ENCODE measurements around the gene ECI2.
"Not testable (repeated sequence)": the region's sequence is repeated elsewhere in the genome, so short reads cannot be mapped to it uniquely, and the experiment has no call there.

DNA sequence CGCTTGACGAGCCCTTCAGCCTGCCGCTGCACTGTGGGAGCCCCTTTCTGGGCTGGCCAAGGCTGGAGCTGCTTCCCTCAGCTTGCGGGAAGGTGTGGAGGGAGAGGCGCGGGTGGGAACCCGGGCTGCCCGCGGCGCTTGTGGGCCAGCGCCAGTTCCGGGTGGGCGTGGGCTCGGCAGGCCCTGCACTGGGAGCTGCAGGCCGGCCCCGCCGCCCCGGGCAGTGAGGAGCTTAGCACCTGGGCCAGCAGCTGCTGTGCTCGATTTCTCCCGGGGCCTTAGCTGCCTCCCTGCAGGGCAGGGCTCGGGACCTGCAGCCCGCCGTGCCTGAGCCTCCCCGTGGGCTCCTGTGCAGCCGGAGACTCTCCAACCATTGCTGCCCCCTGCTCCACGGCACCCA lies 45.3 kb downstream of the ECI2 start:
- TF ChIP-seq, protein P1, sequence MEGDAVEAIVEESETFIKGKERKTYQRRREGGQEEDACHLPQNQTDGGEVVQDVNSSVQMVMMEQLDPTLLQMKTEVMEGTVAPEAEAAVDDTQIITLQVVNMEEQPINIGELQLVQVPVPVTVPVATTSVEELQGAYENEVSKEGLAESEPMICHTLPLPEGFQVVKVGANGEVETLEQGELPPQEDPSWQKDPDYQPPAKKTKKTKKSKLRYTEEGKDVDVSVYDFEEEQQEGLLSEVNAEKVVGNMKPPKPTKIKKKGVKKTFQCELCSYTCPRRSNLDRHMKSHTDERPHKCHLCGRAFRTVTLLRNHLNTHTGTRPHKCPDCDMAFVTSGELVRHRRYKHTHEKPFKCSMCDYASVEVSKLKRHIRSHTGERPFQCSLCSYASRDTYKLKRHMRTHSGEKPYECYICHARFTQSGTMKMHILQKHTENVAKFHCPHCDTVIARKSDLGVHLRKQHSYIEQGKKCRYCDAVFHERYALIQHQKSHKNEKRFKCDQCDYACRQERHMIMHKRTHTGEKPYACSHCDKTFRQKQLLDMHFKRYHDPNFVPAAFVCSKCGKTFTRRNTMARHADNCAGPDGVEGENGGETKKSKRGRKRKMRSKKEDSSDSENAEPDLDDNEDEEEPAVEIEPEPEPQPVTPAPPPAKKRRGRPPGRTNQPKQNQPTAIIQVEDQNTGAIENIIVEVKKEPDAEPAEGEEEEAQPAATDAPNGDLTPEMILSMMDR (IDR thresholded peaks at IDR 0.05): not testable (repeated sequence)
- not testable (repeated sequence) for TF ChIP-seq POLR2A (IDR thresholded peaks at IDR 0.05)
